ENCODE results near the gene TUBAL3. TPM values are rescaled to one million over a fixed set of nuclear protein-coding genes. Genes with fewer than 3 reads are reported as not detected.
"Not testable (repeated sequence)": the region's sequence is repeated elsewhere in the genome, so short reads cannot be mapped to it uniquely, and the experiment has no call there.

Gene TUBAL3
- total RNA-seq, 2 donors from 2014 or later = 0.21 to 0.31 TPM

DNA sequence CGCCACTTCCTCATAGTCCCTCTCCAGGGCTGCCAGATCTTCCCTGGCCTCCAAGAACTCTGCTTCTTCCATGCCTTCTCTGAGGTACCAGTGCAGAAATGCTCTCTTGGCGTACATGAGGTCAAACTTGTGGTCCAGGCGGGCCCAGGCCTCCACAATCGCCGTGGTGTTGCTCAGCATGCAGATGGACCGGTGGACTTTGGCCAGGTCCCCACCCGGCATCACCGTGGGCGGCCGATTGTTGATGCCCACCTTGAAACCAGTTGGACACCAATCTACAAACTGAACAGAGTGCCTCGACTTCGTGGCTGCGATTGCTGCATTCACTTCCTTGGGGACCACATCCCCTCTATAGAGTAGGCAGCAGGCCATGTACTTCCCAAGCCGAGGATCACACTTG lies 11.1 kb downstream of the TUBAL3 start:
- intact Hi-C loops (cut with DNase I) = no loop called here

DNA sequence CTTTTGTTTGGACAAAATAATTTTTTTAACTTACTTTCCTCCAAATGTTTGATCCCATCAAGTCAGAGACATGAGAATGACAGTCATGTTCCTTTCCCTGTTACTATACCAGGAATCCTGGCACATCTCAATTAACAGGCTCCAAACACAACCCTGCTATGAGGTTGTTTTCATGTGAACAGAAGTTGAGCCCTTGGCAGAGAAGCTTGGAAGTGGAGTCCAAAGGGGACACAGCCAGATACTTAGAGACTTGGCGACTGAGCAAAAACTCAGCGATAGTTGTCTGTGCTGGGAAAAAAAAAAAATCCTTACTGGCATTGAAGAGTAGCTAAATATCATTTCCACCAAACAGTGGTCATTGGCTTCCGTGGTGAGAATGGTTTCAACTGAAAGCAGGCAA lies 12.8 kb downstream of the TUBAL3 start:
- ATAC-seq (no peak), DNase-seq (no peak)
- intact Hi-C loops (cut with DNase I) = no loop called here

More for the DNA sequence above, 11.1 kb downstream of the TUBAL3 start:
- DNase-seq = no peak
- ATAC-seq = no peak

DNA sequence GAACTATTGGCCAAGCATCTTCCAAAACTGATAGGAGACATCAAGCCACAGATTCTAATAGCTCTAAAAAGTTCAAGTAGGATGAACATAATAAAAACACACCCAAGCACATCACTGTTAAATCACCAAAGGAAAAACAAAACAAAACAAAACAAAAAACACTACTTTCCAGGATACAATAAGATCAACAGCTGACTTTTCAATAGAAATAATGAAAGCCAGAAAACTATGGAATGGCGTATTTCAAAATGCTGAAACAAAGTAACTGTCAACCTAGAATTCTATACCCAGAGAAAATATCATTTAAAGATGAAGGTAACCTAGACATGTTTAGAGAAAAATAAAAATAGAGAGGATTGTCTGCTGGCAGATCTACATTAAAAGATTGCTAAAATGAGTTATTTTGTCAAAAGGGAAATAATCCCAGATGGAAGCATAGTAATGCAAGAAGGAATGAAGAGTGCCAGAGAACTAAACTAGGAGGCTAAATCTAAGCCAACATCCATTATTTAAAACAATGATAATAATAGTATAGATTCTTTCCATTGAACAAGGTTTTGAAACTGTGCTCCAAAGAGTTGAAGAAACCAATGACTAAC lies 13.9 kb downstream of the TUBAL3 start:
- intact Hi-C loops (cut with DNase I) = no loop called here
- ATAC-seq (no peak), DNase-seq (no peak)

DNA sequence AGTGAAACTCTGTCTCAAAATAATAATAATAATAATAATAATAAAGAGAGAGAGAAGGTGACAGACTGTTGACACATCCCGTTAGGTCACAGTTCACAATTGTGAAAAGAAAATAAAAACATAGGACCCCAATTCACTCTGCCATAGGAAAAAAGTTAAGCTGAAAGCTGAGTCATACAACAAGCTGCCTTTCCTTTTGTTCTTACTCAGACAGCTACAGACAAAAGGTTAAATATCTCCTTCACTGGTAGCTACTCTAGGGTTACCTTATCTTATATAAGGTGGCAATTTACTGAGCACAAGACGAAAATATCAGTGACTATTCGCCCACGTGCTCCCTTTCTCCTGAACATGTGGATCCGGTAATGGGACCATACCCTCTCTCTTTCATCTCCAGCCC lies 17.5 kb downstream of the TUBAL3 start:
- ATAC-seq (no peak), DNase-seq (no peak)
- intact Hi-C loops (cut with DNase I) = no loop called here

DNA sequence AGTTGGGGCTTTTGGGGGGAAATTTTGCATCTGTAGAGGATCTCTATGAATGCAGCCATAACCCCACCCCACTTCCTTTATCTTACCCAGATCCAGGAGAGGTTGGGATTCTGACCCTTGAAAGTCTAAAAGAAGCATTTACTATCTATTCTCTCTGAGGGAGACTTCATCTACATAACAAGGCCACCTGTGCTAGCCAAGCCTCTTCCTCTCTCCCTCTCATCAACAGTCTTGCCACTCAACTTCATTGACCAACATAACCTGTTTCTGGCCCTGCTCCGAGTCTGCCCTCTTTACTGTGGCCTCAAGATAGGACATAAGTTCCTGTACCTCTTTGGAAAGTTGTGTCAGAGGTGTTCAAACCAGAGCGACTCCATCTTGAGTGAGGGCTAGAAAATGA lies 19.4 kb downstream of the TUBAL3 start:
- ATAC-seq = no peak
- no peak for DNase-seq
- intact Hi-C loops (cut with DNase I) = no loop called here

DNA sequence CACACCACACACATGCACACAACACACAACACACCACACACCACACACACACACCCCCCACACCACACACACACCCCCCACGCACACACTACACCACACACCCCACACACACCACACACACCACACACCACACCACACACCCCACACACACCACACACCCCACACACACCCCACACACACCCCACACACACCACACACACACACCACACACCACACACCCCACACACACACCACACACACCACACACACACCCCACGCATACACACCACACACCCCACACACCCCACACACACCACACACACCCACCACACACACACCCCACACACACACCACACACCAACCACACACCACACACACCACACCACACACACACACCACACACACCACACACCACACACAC lies 23.4 kb downstream of the TUBAL3 start:
- ATAC-seq (no peak), DNase-seq (no peak)
- intact Hi-C loops (cut with DNase I) = loop anchor here in 1 of 2 donors (5.0 kb wide), 1 partner anchor 534 kb away; no protein-coding TSS in a partner anchor

DNA sequence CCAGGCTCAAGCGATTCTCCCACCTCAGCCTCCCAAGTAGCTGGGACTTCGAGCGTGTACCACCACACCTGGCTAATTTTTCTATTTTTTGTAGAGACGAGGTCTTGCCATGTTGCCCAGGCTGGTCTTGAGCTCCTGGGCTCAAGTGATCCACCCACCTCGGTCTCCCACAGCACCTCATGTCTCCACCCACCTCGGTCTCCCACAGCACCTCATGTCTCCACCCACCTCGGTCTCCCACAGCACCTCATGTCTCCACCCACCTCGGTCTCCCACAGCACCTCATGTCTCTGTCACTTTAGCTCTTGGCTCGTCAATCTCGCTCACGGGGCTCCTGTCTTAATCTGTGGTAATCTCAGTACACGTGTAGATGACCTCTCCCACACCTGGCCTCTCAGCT lies 24.2 kb downstream of the TUBAL3 start:
- not testable (repeated sequence) for DNase-seq, ATAC-seq
- intact Hi-C loops (cut with DNase I) = loop anchor here in 1 of 2 donors (5.0 kb wide), 1 partner anchor 533 kb away; no protein-coding TSS in a partner anchor

DNA sequence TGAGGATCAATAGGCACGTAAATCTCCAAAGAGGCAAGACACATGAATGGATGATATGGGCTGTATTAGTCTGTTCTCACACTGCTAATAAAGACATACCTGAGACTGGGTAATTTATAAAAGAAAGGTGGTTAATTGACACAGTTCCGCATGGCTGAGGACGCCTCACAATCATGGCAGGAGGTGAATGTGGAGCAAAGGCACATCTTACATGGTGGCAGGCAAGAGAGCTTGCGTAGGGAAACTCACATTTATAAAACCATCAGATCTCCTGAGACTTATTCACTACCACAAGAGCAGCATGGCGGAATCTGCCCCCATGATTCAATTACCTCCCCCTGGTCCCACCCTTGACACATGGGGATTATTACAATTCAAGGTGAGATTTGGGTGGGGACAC lies 25.4 kb downstream of the TUBAL3 start:
- intact Hi-C loops (cut with DNase I); ATAC-seq; DNase-seq: not testable (repeated sequence)

DNA sequence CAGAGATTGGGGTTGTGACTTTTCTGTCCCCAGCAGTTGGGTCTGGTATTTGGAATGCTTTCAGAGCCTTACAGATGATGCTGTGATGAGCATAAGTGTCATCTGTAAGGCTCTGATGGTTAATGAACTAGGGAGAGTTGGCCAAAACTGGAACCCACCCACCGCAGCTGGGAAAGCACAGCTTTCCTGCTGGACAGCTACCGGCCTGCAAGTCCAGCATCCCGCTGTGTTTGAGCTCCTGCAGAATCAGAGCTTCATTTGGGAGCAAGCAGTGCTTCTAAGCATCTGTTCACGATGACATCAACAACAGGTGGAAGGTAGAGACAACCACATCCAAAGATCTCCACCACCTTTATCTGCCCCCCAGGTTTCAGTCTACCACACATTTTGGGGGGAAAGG lies 28.2 kb downstream of the TUBAL3 start:
- intact Hi-C loops (cut with DNase I) = no loop called here
- DNase-seq (no peak), ATAC-seq (no peak)

DNA sequence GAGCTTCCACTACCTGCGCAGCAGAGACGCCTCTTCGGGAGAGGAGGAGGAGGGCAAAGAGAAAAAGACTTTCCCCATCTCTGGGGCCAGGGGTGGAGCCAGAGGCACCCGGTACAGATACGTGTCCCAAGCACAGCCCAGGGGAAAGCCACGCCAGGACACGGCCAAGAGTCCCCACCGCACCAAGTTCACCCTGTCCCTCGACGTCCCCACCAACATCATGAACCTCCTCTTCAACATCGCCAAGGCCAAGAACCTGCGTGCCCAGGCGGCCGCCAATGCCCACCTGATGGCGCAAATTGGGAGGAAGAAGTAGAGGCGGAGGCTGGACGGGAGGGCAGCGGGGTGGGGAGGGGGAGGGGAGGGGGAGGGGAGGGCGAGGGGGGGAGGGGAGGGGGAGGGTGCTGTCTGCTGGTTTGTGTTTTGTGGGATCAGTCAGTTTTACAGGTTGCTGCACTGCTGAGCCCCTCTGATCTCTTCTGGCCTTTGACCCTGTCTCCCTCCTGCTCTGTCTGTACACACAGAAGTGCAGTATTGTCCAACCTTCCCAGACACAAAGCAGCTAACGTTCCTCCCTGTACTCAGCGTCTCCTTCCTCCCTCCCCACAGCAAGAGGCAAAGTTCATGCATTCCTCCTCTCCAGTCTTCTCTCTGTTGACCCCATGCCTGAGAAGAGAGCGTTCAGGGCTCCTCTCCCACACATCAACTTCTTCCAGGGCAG lies 30.6 kb downstream of the TUBAL3 start:
- ATAC-seq (no peak), DNase-seq (no peak)
- intact Hi-C loops (cut with DNase I) = no loop called here

DNA sequence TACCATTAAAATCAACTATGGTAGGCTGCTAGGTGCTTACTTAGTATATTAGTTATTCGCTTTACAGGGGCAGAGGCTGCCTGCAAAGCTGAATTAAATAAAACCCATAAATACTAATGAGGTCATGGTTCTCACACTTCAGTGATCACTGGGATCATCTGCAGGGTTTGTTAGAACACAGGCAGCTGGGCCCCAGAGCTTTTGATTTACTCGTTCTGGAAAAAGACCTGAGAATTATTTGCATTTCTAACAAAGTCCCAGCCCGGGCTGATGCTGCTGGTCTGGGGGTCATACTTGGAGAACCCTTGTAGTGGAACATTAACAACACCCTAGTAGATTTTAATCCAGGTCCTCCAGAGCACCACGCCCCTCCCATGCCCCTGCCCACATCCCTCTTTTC lies 31.3 kb downstream of the TUBAL3 start:
- ATAC-seq (no peak), DNase-seq (no peak)
- intact Hi-C loops (cut with DNase I) = no loop called here

DNA sequence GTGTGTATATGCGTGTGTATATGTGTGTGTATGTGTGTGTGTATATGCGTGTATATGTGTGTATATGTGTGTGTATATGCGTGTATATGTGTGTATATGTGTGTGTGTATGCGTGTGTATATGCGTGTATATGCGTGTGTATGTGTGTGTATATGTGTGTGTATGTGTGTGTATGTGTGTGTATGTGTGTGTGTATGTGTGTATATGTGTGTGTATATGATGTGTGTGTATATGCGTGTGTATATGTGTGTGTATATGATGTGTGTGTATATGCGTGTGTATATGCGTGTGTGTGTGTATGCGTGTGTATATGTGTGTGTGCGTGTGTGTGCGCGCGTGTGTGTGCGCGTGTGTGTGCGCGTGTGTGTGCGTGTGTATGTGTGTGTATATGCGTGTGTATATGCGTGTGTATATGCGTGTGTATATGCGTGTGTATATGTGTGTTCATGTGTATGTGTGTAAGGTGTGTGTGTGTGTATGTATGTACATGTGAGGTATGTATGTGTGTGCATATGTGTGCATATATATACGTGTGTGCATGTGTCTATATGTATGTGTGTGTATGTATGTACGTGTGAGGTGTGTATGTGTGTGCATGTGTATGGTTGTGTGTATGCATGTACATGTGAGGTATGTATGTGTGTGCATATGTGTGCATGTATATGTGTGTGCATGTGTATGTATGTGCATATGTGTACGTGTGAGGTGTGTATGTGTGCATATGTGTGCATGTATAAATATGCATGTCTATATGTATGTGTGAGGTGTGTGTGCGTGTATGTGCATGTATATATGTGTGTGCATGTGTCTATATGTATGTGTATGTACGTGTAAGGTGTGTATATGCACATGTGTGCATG lies 33.9 kb downstream of the TUBAL3 start:
- intact Hi-C loops (cut with DNase I) = no loop called here
- no peak for ATAC-seq
- DNase-seq = no peak

DNA sequence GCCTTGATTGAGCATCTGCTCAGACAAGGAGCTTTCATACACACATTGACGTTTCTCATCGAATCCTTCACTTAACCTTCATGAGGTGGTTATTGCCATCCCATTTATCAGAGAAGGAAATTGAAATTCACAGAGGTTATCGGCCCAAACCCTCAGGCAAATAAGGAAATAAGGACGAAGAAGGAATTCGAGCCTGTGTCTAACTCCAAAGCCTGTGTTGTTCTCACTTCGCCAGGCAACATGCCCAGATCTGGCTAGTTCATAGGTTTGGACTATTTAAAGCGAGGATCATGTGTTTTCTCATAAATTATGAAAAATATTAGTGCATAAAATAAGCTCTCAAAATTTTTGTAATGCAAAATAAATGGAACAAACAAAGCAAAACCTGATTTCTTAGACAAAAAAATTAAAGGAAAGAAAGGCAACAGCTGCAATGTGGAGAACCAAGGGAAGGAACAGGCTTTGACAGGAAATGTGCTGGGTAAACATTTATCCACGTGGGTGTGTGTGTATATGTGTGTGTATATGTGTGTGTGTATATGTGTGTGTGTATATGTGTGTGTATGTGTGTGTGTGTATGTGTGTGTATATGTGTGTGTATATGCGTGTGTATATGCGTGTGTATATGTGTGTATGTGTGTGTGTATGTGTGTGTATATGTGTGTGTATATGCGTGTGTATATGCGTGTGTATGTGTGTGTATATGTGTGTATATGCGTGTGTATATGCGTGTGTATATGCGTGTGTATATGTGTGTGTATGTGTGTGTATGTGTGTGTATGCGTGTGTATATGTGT lies 35.1 kb downstream of the TUBAL3 start:
- ATAC-seq = no peak
- intact Hi-C loops (cut with DNase I) = no loop called here
- no peak for DNase-seq

DNA sequence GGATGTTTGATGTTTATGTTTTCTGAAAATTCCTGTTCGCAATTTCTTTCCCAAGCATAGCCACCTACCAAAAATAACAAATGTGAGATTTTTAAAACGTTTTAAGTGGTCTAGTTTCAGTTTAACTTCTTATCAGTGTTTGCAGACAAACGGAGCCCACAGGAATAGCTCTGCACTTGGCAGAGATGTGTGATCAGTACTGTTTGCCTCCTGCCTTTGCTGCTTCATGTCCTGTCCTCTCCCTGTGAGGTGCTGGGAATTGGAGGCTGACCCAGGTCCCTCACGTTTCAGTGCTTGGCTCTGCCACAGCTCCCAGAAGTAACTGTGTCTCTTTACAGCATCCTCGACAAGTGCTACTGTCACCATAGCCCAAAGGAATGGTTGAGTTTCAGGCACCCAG lies 38.7 kb downstream of the TUBAL3 start:
- intact Hi-C loops (cut with DNase I) = no loop called here
- ATAC-seq (no peak), DNase-seq (no peak)

DNA sequence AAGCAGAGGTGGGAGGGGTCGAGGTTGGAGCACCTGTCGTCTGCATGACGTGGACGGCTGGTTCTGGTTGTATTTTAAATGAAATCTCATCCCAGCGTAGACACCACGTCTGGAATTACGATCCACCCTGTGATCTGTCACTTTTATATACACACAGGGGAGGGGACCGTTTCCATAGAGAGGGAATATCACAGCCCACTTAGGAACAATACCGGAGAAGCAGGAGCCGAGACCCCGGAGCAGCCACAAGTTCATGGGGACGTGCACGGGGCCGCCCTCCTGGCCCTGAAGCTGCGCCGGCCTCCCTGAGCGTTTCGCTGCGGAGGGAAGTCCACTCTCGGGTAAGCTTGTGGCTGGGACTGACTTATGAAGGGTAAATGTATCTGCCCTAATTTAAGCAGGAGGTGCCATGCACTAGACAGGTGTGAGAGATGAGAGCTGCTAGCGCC lies 39.7 kb downstream of the TUBAL3 start, which contains the start of gene UCN3:
UCN3 (plus strand) TSS at position 77 of the 449 bp plus-strand sequence. CDS start 8,755 bp downstream, outside the sequence.
- DNase-seq (no peak), ATAC-seq (no peak)
- intact Hi-C loops (cut with DNase I) = no loop called here

DNA sequence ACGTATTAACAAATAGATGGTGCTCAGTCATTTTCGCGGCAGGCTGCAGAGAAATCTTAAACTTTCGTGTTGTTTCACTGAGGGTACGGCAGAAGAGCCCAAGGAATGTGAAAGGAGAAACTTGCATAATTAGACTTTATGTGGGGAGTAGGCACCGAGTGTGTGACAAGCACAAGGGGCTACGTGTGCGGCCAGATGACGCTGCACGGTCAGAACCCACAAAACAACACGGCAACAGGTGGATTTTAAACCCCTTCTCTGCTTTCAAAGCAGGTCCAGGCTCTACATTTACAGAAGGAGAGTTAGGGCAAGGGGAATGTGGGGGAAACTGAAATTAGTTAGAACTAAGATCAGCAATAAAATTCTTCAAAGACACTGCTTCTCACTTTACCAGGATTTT lies 40.3 kb downstream of the TUBAL3 start:
- ATAC-seq (no peak), DNase-seq (no peak)
- intact Hi-C loops (cut with DNase I) = no loop called here

DNA sequence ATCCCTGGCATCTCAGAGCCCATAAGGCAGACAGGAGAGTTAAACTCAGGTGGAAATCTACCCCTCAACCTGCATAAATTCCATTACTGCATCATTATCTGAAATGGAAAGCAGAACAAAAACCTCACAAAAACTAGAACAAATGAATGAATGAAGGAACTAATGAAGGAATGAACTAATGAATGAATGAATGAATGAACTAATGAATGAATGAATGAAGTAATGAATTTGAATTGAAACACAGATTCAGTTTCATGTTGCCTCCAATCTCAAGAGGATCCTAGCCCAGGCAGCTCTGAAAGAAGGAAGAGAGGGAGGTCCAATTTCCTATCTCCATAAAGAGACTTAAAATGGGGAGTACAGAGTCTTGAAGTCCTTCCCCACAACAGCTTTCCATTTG lies 41.8 kb downstream of the TUBAL3 start:
- intact Hi-C loops (cut with DNase I) = no loop called here
- DNase-seq (no peak), ATAC-seq (no peak)

DNA sequence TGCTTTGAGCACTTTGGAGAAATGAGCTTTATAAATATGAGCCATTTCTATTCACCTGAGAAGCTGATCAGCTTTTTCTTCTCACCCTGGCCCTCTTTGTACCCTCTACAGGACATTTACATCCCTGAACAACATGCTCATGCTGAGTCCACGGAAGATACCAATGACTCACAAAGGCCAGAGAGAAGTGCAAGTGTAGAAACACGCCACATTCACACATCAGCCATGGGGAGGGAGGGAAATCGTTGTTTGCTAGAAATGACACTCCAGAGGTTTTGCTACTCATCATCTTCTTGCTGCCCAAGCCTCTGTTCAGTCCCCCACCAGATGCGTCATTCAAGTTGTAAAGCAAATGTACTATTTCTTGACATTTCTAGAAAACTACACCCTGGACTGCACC lies 42.7 kb downstream of the TUBAL3 start:
- no peak for ATAC-seq
- intact Hi-C loops (cut with DNase I) = no loop called here
- DNase-seq = no peak

DNA sequence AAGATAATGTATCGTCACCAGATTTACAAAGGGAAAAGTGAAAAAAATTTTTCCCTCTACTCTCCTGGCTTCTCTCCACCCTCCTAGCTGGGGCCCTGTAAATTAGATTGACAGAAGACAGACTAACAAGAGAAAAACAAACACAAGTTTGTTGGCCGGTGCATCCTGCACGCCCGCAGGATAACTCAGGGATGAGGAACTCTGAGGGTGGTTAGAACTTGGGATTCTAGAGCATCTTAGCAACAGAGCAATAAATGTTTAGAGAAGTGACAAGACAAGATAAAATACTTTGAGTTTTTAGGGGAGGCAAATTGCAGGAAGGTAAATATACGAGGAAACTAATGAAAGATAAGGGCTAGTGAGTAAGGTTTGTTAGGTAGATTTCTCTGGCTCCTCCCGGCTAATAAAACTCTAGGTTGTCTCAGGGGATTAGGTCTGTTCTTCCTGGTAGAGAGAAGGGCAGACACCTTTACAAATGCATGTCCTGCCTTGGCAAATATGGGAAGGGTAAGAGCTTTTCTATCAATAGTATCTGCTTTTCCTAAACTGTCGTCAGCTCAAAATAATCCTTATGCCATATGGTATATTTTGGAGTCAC lies 44.2 kb downstream of the TUBAL3 start:
- intact Hi-C loops (cut with DNase I) = no loop called here

More for the DNA sequence above, 44.2 kb downstream of the TUBAL3 start:
- no peak for DNase-seq
- no peak for ATAC-seq
